ENCODE data around the gene RSF1. TPM values are rescaled to one million over a fixed set of nuclear protein-coding genes. Genes with fewer than 3 reads are reported as not detected.

The RSF1 gene
- total RNA-seq, 1 experiment from 2014 or later: 79.8 TPM

DNA sequence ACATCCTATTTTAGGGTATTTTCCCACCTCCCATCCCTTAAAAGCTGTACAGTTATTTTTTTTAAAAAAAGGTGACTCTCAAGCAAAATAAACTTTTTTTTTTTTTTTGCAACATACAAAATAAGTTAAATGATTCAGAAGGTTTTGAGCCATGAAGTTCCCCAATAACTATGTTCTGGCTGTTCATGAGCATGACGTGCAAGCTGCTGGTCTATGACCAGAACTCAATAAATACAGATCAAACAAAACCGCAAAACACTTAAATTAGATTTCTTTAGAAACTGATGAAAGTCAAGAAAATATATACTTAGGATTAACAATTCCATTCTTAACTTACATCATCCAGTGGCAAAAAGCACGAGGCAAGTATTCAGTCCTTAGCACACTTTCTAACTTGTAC, 158.9 kb downstream of the RSF1 start (continued):
- no peak for TF ChIP-seq MYBL2 (CRISPR knock-in tag; IDR thresholded peaks at IDR 0.05)
- TF ChIP-seq CREM (CRISPR knock-in tag; IDR thresholded peaks at IDR 0.05): no peak

DNA sequence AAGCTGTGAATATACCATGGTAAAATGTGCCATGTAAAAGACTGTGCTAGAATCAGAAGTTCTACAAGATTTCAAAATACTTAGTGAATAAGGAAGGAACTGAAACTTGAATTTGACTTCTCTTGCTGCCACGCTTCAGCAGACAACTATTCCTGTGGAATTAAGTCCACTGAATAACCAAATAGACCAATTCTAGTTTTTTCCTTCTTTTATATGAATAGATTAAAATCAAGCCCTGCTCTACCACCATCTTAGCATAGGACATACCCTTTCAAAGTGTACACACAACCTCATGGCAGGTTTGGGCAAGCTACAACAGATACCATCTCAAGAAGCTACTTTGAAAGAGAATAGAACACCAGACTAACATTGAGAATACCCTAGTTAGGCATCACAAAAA, 159.6 kb downstream of the RSF1 start:
- Mint-ChIP-seq H3K4me1 (no peaks in the 10 kb centered on the region), H3K36me3 (no peaks in the 10 kb centered on the region), H3K9me3 (no peaks in the 10 kb centered on the region; the same call in 1 of the 2 replicates), H3K27me3 (ENCODE audit: low read depth) (no peaks in the 10 kb centered on the region), H3K27ac (peak overlapping the region; percentile 33), H3K4me3 (no peak overlapping the region)
- TF ChIP-seq, protein P1, sequence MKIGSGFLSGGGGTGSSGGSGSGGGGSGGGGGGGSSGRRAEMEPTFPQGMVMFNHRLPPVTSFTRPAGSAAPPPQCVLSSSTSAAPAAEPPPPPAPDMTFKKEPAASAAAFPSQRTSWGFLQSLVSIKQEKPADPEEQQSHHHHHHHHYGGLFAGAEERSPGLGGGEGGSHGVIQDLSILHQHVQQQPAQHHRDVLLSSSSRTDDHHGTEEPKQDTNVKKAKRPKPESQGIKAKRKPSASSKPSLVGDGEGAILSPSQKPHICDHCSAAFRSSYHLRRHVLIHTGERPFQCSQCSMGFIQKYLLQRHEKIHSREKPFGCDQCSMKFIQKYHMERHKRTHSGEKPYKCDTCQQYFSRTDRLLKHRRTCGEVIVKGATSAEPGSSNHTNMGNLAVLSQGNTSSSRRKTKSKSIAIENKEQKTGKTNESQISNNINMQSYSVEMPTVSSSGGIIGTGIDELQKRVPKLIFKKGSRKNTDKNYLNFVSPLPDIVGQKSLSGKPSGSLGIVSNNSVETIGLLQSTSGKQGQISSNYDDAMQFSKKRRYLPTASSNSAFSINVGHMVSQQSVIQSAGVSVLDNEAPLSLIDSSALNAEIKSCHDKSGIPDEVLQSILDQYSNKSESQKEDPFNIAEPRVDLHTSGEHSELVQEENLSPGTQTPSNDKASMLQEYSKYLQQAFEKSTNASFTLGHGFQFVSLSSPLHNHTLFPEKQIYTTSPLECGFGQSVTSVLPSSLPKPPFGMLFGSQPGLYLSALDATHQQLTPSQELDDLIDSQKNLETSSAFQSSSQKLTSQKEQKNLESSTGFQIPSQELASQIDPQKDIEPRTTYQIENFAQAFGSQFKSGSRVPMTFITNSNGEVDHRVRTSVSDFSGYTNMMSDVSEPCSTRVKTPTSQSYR (CRISPR knock-in tag; IDR thresholded peaks at IDR 0.05): no peak
- TF ChIP-seq, protein P2, sequence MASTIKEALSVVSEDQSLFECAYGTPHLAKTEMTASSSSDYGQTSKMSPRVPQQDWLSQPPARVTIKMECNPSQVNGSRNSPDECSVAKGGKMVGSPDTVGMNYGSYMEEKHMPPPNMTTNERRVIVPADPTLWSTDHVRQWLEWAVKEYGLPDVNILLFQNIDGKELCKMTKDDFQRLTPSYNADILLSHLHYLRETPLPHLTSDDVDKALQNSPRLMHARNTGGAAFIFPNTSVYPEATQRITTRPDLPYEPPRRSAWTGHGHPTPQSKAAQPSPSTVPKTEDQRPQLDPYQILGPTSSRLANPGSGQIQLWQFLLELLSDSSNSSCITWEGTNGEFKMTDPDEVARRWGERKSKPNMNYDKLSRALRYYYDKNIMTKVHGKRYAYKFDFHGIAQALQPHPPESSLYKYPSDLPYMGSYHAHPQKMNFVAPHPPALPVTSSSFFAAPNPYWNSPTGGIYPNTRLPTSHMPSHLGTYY (CRISPR knock-in tag; IDR thresholded peaks at IDR 0.05): no peak
- CTCF ChIA-PET: no interaction called here
- ATAC-seq (no peak), DNase-seq (ENCODE audit: low spot score) (no peak)
- POLR2A ChIA-PET: no interaction called here

DNA sequence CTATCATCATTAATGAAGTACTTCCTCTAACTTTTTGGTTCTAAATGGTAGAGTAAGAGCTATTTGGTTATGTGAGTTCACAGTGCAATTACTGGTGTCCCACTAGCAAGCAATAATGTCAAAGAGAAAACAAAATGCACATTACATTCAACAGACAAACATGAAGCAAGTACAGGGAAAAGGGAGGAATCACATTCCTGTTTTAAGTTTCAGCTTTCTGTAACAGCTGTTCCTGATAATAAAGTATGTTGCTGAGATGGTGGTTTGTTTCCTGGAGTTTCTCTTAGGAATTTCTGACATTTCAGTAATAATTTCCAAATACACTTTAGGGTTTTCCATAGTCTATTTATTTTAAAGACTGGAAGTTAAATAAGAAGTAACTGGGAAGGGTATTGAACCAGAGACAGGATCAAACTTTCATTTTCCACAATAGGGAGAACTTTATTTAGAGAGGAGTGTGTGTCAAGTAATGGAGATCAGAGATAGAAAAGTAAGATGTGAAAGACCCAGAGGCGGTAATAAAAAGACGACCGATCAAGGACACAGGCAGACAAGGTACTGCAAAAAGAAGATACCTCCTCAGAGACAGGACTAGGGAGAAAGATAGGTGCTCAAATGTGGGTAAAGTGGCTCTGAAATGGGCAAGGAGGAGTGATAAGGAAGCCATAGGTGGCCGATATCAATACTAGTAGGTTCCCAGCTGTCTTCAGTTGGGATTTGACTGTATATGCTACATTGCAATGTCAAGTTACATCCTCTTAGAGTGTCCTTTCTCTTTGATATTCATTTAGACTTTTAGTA, 162.1 kb downstream of the RSF1 start:
- Mint-ChIP-seq H3K36me3 (no peaks in the 10 kb centered on the region), H3K27me3 (ENCODE audit: low read depth) (no peaks in the 10 kb centered on the region), H3K27ac (no peak overlapping the region), H3K9me3 (no peaks in the 10 kb centered on the region; the same call in 1 of the 2 replicates), H3K4me3 (no peak overlapping the region), H3K4me1 (no peaks in the 10 kb centered on the region)
- no peak for ATAC-seq
- TF ChIP-seq, protein P3, sequence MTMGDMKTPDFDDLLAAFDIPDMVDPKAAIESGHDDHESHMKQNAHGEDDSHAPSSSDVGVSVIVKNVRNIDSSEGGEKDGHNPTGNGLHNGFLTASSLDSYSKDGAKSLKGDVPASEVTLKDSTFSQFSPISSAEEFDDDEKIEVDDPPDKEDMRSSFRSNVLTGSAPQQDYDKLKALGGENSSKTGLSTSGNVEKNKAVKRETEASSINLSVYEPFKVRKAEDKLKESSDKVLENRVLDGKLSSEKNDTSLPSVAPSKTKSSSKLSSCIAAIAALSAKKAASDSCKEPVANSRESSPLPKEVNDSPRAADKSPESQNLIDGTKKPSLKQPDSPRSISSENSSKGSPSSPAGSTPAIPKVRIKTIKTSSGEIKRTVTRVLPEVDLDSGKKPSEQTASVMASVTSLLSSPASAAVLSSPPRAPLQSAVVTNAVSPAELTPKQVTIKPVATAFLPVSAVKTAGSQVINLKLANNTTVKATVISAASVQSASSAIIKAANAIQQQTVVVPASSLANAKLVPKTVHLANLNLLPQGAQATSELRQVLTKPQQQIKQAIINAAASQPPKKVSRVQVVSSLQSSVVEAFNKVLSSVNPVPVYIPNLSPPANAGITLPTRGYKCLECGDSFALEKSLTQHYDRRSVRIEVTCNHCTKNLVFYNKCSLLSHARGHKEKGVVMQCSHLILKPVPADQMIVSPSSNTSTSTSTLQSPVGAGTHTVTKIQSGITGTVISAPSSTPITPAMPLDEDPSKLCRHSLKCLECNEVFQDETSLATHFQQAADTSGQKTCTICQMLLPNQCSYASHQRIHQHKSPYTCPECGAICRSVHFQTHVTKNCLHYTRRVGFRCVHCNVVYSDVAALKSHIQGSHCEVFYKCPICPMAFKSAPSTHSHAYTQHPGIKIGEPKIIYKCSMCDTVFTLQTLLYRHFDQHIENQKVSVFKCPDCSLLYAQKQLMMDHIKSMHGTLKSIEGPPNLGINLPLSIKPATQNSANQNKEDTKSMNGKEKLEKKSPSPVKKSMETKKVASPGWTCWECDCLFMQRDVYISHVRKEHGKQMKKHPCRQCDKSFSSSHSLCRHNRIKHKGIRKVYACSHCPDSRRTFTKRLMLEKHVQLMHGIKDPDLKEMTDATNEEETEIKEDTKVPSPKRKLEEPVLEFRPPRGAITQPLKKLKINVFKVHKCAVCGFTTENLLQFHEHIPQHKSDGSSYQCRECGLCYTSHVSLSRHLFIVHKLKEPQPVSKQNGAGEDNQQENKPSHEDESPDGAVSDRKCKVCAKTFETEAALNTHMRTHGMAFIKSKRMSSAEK (CRISPR knock-in tag; IDR thresholded peaks at IDR 0.05; ENCODE audit: borderline replicate concordance): no peak
- no peak for TF ChIP-seq ELF4 (CRISPR knock-in tag; IDR thresholded peaks at IDR 0.05; ENCODE audit: low read depth)
- TF ChIP-seq ZNF232 (CRISPR knock-in tag; IDR thresholded peaks at IDR 0.05): no peak
- no peak for TF ChIP-seq HMGA2 (CRISPR knock-in tag; IDR thresholded peaks at IDR 0.05)
- TF ChIP-seq CREM (CRISPR knock-in tag; IDR thresholded peaks at IDR 0.05): no peak
- ChIA-PET CTCF (interaction anchor here (1.3 kb wide), 1 partner anchor 38 kb away, joined by 3 read pairs; no protein-coding TSS in a partner anchor), POLR2A (no interaction called here)
- no peak for DNase-seq (ENCODE audit: low spot score)

DNA sequence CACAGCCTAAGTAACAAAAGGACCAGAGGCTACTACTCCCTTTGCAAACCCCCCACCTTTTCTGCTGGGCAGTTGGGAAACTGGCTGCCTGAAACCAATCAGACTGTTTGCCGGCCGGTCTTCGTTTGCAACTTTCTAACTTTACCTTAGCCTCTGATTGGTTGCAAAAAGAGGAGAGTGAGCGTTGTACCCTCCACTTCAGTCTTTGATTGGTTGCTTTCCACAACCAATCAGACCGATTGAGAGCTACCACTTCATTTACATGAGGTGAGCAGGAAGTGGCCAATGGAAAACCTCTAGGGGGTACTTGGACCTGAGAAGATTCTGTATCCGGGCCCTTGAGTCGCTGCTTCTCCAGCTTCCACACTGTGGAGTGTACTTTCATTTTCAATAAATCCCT, 164.2 kb downstream of the RSF1 start:
- TF ChIP-seq OVOL2 (CRISPR knock-in tag; IDR thresholded peaks at IDR 0.05; ENCODE audit: borderline replicate concordance): no peak
- TF ChIP-seq NFYB (CRISPR knock-in tag; conservative IDR thresholded peaks at IDR 0.05; ENCODE audit: low read depth): peak; percentile 70
- no peak for TF ChIP-seq SMAD4 (CRISPR knock-in tag; IDR thresholded peaks at IDR 0.05)
- TF ChIP-seq CREM (CRISPR knock-in tag; IDR thresholded peaks at IDR 0.05): no peak
- no peak for TF ChIP-seq NR3C1 (CRISPR knock-in tag; conservative IDR thresholded peaks at IDR 0.05; ENCODE audit: low read depth)
- Mint-ChIP-seq H3K36me3 (no peaks in the 10 kb centered on the region), H3K27me3 (ENCODE audit: low read depth) (no peaks in the 10 kb centered on the region), H3K27ac (no peak overlapping the region), H3K9me3 (no peaks in the 10 kb centered on the region; the same call in 1 of the 2 replicates), H3K4me3 (no peak overlapping the region), H3K4me1 (no peaks in the 10 kb centered on the region)
- ChIA-PET POLR2A (no interaction called here), CTCF (no interaction called here)
- ATAC-seq: peak; percentile 84
- DNase-seq (ENCODE audit: low spot score): no peak

All from WTC11 (cell line).